ENCODE results near the gene PRDX3.

Gene PRDX3

DNA sequence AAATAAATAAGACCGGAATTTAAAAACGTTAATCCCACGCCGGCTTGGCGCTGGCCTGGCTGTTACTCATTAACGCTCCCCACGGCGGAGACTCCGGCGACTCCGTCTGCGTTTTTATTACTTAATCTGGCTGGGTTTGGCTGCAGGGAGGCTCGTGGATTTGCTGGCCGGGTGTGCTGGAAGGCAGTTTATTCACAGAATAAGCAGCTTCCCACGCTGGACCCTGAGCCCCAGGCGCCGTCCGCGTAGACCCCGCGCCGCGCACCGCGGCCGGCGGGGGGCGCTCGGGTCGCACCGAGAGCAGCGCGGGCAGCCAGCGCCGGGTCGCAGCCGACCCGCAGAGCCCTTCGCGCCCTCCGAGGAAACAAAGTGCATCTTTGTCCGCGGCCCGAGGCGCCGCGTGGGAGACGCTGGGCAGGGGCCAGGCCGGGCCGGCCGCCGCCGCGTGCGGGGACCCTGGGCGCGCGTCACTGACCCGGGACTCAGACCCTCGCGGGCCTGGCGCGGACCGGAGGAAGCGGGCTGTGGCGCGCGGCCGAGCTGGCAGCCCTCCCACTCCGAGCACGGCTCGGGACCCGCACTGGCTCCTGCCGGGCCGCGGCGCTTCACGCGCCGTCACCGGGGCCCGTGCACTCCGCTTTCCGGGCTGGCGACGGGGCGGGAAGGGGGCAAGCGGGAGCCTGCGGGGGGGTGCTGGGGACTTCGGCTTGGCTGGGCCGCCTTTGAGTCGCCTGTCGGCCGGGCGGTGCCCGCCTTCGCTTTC is 28.2 kb upstream of the PRDX3 start:
- TF ChIP-seq, protein P1, sequence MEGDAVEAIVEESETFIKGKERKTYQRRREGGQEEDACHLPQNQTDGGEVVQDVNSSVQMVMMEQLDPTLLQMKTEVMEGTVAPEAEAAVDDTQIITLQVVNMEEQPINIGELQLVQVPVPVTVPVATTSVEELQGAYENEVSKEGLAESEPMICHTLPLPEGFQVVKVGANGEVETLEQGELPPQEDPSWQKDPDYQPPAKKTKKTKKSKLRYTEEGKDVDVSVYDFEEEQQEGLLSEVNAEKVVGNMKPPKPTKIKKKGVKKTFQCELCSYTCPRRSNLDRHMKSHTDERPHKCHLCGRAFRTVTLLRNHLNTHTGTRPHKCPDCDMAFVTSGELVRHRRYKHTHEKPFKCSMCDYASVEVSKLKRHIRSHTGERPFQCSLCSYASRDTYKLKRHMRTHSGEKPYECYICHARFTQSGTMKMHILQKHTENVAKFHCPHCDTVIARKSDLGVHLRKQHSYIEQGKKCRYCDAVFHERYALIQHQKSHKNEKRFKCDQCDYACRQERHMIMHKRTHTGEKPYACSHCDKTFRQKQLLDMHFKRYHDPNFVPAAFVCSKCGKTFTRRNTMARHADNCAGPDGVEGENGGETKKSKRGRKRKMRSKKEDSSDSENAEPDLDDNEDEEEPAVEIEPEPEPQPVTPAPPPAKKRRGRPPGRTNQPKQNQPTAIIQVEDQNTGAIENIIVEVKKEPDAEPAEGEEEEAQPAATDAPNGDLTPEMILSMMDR (conservative IDR thresholded peaks at IDR 0.05), result peak; percentile 81
- peak overlapping the region; percentile 91 for H3K27ac ChIP-seq

DNA sequence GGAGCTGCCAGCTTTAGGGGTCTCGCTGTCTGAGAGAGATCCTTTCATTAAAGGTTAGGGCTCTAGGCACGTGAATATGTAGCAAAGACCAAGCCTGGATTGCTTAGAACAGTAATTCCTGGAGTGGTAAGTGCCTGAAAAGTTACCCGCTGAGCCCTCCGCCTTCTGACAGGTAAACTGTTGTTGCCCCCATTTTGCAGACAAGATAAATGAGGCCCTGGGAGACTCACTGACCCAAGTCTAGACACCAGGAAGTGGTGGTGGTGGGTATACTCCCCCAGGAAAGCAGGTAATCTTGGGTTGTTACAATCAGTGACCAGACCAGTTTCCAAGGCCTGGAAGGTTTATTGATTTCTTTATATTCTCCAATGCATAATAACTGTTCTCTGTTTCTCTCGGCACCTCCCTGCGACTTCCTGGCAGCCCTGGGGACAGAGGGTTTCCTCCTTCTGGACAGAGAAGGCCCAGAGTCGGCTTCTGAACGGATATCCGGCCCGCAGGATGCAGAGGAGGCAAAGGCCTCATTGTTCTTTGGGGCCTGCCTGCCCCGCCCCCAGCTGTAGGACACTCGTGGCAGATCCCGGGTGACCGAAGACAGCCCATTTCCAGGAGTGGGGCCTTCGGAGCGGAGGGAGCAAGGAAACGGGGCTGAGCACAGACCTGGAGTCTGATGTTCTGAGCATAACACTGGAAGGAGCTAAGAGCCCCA is 27.4 kb upstream of the PRDX3 start:
- peak overlapping the region; percentile 91 for H3K27ac ChIP-seq
- TF ChIP-seq, protein P1 (conservative IDR thresholded peaks at IDR 0.05), result no peak

DNA sequence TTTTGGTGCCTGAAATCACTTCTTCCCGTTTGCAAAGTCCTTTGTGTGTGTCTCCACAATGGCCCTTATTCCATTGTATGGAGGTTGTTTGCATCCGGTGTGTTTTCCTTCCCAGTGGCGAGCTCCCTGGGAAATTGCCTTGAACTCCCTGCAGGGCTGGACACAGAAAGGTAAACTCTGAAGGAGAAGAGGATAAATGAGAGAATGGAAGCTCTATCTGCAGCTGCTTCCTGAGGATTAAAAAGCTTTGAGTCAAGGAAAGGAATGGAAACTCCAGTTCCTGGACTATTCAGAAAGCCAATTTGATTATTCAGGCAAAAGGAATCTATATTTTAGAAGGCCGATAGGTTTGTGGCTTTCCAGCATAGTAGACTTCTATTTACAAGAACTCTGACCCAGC is 24.4 kb upstream of the PRDX3 start:
- TF ChIP-seq, protein P1 (conservative IDR thresholded peaks at IDR 0.05), result no peak
- no peak overlapping the region for H3K27ac ChIP-seq

DNA sequence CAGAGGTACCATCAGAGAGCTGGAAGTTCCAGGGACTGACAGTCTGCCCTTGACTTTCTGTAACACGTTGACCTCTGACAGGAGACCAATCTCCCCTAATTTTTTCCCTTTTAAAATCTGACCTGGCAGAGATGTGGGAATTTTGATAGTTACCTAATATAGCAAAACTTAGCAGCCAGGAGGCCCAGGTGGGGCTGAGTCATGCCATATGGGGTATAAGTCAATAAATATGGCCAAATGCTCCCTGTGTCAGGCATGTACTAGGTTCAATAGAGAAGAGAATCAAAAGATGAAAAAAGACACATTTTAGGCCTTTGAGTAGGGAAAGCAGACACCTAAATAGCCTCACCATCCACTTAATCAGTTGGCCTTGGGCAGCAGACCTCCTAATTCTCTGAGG is 22.6 kb upstream of the PRDX3 start:
- TF ChIP-seq, protein P1 (conservative IDR thresholded peaks at IDR 0.05), result no peak
- H3K27ac ChIP-seq, result no peak overlapping the region

DNA sequence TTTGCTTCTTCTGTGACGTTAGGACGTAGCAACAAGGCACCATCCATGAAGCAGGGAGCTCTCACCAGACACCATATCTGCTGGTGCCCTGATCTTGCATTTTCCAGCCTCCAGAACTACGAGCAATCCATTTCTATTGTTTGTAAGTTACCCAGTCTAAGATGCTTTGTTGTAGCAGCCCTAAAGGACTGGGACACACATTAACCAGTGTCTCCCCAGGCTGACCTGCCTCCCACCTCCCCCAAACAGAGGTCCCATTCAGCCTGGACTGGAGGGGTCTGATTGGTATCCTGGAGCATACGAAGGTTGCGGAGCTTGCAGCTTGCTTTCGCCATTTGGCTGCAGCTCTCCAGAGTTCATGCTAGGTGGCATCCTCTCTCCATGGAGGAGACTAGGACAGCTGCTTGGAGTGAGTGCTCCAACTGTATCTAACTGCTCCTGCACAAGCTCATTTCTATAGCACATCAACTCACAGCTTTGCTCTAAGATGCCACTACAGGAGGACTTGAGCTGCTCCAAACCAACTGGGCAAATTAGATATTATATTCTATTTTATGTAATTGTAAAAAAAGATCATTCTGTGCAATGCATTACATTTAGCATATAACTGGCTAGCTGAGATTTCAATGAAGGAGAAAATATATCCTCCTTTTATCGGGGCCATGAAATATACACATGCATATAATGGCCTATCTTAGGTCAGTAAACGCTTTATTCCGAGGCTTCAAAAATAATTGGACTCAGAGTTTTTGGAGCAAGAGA is 20.8 kb upstream of the PRDX3 start:
- H3K27ac ChIP-seq, result no peak overlapping the region
- TF ChIP-seq, protein P1 (conservative IDR thresholded peaks at IDR 0.05), result peak; percentile 83

DNA sequence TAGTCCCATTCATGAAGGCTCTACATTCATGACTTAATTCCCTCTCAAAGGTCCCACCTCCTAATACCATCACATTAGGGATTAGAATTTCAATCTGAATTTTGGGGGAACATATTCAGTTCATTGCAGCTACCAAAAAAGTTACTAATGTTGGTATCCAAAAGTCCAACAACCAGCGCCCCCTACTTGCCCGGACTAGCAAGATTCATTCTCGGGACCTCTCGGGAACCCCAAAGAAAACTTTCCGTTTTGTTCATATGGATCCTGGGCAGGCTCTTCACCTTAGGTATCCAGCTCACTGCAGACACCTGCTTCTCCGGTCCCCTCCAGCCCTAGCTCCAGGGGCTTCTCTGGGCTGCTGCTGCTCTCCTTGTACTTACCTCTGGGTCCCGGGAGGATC is 19.8 kb upstream of the PRDX3 start:
- TF ChIP-seq, protein P1 (conservative IDR thresholded peaks at IDR 0.05), result no peak; the same call in 1 of the 2 replicates
- H3K27ac ChIP-seq, result no peak overlapping the region

DNA sequence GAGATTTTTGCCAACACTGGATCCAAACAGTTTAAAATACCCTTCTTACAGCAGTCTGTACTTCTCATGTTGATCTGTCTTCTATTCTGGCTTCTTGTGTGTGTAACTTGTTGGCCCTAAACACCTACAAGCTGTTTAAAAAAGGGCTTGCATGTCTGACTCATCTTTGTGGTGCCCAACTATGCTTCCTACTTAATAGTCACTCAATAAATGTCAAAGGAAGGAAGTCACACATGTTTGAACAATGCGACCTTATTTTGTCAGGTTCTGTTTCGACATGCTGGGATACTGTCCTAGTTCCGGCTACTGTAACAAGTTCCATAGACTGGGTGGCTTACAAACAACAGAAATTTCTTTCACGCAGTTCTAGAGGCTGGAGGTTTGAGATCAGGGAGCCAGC is 19.3 kb upstream of the PRDX3 start:
- no peak overlapping the region for H3K27ac ChIP-seq

More for the DNA sequence above, 19.3 kb upstream of the PRDX3 start:
- TF ChIP-seq, protein P1 (conservative IDR thresholded peaks at IDR 0.05), result no peak

All from VCaP (cell line).